GM12801 (cell line): ENCODE measurements around the gene PPFIA1.

Source experiments
- CTCF ChIP-seq: IDR thresholded peaks from one replicate; pipeline ENCODE4 v1.5.1; 2011; ENCODE audit warnings: control low read depth; ENCODE audit not compliant: insufficient read length; ENCODE audit errors: extremely low read depth

PPFIA1 gene

GRCh38 chr11:70428701-70429427, 158.4 kb downstream of the PPFIA1 start:
- no peak for TF ChIP-seq CTCF

GRCh38 chr11:70429428-70429705, 158.9 kb downstream of the PPFIA1 start:
- no peak for TF ChIP-seq CTCF

- no peak for TF ChIP-seq CTCF
These were observed 159.4 kb downstream of the PPFIA1 start for GRCh38 chr11:70429724-70430521.

GRCh38 chr11:70430671-70431574, 160.4 kb downstream of the PPFIA1 start:
- no peak for TF ChIP-seq CTCF

GRCh38 chr11:70431611-70432010, 161.1 kb downstream of the PPFIA1 start:
- no peak for TF ChIP-seq CTCF

- TF ChIP-seq CTCF = no peak
These were observed 161.6 kb downstream of the PPFIA1 start for GRCh38 chr11:70432065-70432464.

- no peak for TF ChIP-seq CTCF
These were observed 162.1 kb downstream of the PPFIA1 start for GRCh38 chr11:70432580-70432979.
